K562 (cell line): ENCODE data around the gene KASH5. TPM values are rescaled to one million over a fixed set of nuclear protein-coding genes. Genes with fewer than 3 reads are reported as not detected.

ENCODE experiments used
- AFF4 ChIP-seq: sonication (generic); formaldehyde crosslinking; IDR thresholded peaks from 2 replicates; pipeline ENCODE4 v1.8.0; 2023; ENCODE audit warnings: mild to moderate bottlenecking, missing genetic modification reagents
- CBFA2T3 ChIP-seq: fragments of 450-650 bp; IDR thresholded peaks from 2 replicates; pipeline ENCODE4 v1.6.1; 2017
- CBX3 ChIP-seq, 2 experiments: IDR thresholded peaks; 1 replicate in 1 of 2; 2 replicates in 1 of 2; pipeline ENCODE4 v1.6.1; 2012; ENCODE audit warnings: inconsistent platforms in 2 of 2, low read length in 2 of 2, borderline replicate concordance in 1 of 2, control low read depth in 1 of 2
- MAZ ChIP-seq, 2 experiments: fragments of 450-650 bp in 1 of 2; sonication (generic) in 1 of 2; formaldehyde crosslinking; IDR thresholded peaks in 1 of 2; conservative IDR thresholded peaks in 1 of 2; 2 replicates each; pipeline versions ENCODE4 v1.4.0 to v1.5.0; 2020; ENCODE audit warnings: mild to moderate bottlenecking in 1 of 2, missing genetic modification reagents in 1 of 2
- RAD51 ChIP-seq: fragments of 450-650 bp; IDR thresholded peaks from 2 replicates; pipeline ENCODE4 v1.7.1; 2016; ENCODE audit warnings: low read depth, mild to moderate bottlenecking, borderline replicate concordance
- RFX1 ChIP-seq: fragments of 450-650 bp; IDR thresholded peaks from 2 replicates; pipeline ENCODE4 v1.6.1; 2016; ENCODE audit warnings: mild to moderate bottlenecking, moderate library complexity
- RREB1 ChIP-seq: fragments of 250-450 bp; sonication (Bioruptor Pico); IDR thresholded peaks from 2 replicates; pipeline ENCODE4 v1.4.0; 2020
- SMARCB1 ChIP-seq: IDR thresholded peaks from 2 replicates; pipeline ENCODE4 v1.6.1; 2011; ENCODE audit warnings: improper control_type of control experiment, low read depth; ENCODE audit not compliant: insufficient read length
- THRA ChIP-seq: fragments of 450-650 bp; IDR thresholded peaks from 2 replicates; pipeline ENCODE4 v1.6.1; 2017; ENCODE audit warnings: mild to moderate bottlenecking, moderate library complexity
- ZFP1 ChIP-seq: fragments of 450-650 bp; formaldehyde crosslinking; IDR thresholded peaks from 2 replicates; pipeline ENCODE4 v1.4.0; 2020; ENCODE audit warnings: mild to moderate bottlenecking, mixed read lengths
- ZNF212 ChIP-seq: fragments of 450-650 bp; formaldehyde crosslinking; IDR thresholded peaks from 2 replicates; pipeline ENCODE4 v1.4.0; 2020; ENCODE audit warnings: mild to moderate bottlenecking
- ZNF830 ChIP-seq: fragments of 250-450 bp; sonication (Bioruptor Pico); IDR thresholded peaks from 2 replicates; pipeline ENCODE4 v1.5.0; 2021; ENCODE audit warnings: mild to moderate bottlenecking
- polyA plus RNA-seq, 8 experiments: library from polyadenylated mRNA; depleted of rRNA in 4 of 8; stranded (reverse) in 5 of 8; unstranded in 3 of 8; fragments of >200 nt; fragmentation: Nextera tagmentation in 2 of 8; fragmentation: Illumina TruSeq in 1 of 8; extraction: Ambion mirVana in 2 of 8; extraction: Trizol in 1 of 8; gene quantifications; 2 replicates each; pipeline versions ENCODE4 v1.2.1 to v1.2.3, GENCODE V29; 2011 to 2014; ENCODE audit warnings: inconsistent platforms in 1 of 8, missing spikeins in 1 of 8
- total RNA-seq, 7 experiments: library from RNA; depleted of rRNA in 6 of 7; stranded (reverse); fragments of >200 nt in 6 of 7; fragmentation: Illumina TruSeq in 2 of 7; extraction: Trizol in 2 of 7; gene quantifications; 2 replicates each; pipeline versions ENCODE4 v1.2.1 to v1.2.3, GENCODE V29; 2011 to 2021; ENCODE audit warnings: low replicate concordance in 1 of 7
- TF ChIP-seq, protein P1 (sequence below): fragments of 250-450 bp; sonication (Bioruptor Pico); IDR thresholded peaks from 2 replicates; pipeline ENCODE4 v1.8.0; 2021; ENCODE audit warnings: moderate library complexity, mild to moderate bottlenecking, inconsistent platforms
- TF ChIP-seq, protein P2 (sequence below): fragments of 150-350 bp; conservative IDR thresholded peaks from 2 replicates; pipeline ENCODE4 v1.6.1; 2014; ENCODE audit warnings: low read length

The KASH5 gene
- total and polyA plus RNA-seq, 9 of the 15 experiments (the other 6 are each of a cell fraction or from before 2014, with no cell fraction given): 0.07 to 0.84 (median 0.34) TPM; not detected in 1

DNA sequence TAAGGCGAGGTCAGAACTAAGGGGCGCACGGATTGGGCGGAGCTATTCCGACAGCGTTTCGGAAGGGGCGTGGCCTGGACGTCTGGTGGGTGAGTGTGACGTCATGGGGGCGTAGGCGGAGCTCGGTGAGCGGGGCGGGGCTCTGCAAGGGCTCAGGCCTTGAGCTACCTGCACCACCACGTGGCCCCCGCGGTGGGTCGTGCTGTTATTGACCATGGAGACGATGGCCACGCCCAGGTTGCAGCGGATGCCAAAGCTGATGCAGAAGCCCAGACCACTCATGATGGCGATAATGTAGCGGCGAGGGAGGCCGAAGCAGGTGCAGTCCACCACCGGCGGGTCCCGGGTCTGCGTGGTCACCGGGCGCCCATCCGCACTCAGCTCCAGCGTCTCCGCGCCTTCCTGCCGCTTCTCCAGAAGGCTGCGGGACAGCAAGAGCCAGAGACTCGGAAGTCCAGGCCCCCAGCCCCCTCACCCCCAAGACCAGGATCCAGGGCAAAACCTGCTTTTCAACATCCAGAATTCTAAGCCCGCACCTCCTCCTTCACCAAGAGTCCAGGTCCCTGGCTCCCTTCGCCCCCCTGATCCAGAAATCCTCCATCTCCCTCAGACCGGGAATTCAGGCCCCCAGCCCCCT lies 48.5 kb downstream of the KASH5 start (continued):
- TF ChIP-seq, protein P1, sequence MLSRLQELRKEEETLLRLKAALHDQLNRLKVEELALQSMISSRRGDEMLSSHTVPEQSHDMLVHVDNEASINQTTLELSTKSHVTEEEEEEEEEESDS (CRISPR knock-in tag): no peak
- TF ChIP-seq, protein P2, sequence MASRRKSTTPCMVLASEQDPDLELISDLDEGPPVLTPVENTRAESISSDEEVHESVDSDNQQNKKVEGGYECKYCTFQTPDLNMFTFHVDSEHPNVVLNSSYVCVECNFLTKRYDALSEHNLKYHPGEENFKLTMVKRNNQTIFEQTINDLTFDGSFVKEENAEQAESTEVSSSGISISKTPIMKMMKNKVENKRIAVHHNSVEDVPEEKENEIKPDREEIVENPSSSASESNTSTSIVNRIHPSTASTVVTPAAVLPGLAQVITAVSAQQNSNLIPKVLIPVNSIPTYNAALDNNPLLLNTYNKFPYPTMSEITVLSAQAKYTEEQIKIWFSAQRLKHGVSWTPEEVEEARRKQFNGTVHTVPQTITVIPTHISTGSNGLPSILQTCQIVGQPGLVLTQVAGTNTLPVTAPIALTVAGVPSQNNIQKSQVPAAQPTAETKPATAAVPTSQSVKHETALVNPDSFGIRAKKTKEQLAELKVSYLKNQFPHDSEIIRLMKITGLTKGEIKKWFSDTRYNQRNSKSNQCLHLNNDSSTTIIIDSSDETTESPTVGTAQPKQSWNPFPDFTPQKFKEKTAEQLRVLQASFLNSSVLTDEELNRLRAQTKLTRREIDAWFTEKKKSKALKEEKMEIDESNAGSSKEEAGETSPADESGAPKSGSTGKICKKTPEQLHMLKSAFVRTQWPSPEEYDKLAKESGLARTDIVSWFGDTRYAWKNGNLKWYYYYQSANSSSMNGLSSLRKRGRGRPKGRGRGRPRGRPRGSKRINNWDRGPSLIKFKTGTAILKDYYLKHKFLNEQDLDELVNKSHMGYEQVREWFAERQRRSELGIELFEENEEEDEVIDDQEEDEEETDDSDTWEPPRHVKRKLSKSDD: no peak
- TF ChIP-seq MAZ (CRISPR knock-in tag; conservative IDR thresholded peaks at IDR 0.05 in 1 of 2, IDR thresholded peaks at IDR 0.05 in 1 of 2) (no peak), SMARCB1 (no peak), ZNF212 (CRISPR knock-in tag) (no peak), CBX3 (IDR thresholded peaks at IDR 0.05; ENCODE audit: borderline replicate concordance in 1 of 2, low read length in 2 of 2) (no peak), ZNF830 (CRISPR knock-in tag) (no peak), AFF4 (CRISPR knock-in tag) (no peak), RAD51 (peak; percentile 42; the same call in 1 of the 2 replicates), RREB1 (CRISPR knock-in tag) (no peak), CBFA2T3 (no peak), RFX1 (no peak), THRA (no peak), ZFP1 (CRISPR knock-in tag) (no peak)
